GM12864 (cell line): ENCODE data around the gene RABEPK.
"Not testable (repeated sequence)": the region's sequence is repeated elsewhere in the genome, so short reads cannot be mapped to it uniquely, and the experiment has no call there.

Experiments used
- DNase-seq: peaks from one replicate; pipeline ENCODE4 v3.0.0-alpha.2; 2011; ENCODE audit warnings: low read depth
- H3K4me3 ChIP-seq: 2 replicates; pipeline ENCODE4 v1.5.1; 2011; ENCODE audit warnings: mild to moderate bottlenecking, low read depth, low read length, control low read depth
- TF ChIP-seq, protein P1 (sequence below): IDR thresholded peaks from 2 replicates; pipeline ENCODE4 v1.5.1; 2011; ENCODE audit warnings: low read depth, mild to moderate bottlenecking, moderate library complexity, low read length, control low read depth, inconsistent platforms; ENCODE audit errors: missing control alignments

RABEPK gene

DNA sequence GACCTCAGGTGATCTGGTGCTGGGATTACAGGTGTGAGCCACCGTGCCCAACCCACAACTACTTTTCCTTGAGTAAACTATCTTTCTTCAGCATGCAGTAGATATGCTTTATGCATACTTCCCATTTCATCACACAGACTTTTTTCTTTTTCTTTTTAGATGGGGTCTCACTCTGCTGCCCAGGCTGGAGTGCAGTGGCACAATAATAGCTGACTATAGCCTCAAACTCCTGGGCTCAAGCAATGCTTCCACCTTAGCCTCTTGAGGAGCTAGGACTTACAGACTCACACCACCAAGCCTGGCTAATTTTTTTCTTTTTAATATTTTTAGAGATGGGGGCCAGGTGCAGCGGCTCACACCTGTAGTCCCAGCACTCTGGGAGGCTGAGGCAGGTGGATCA lies 33.6 kb upstream of the RABEPK start:
- TF ChIP-seq, protein P1, sequence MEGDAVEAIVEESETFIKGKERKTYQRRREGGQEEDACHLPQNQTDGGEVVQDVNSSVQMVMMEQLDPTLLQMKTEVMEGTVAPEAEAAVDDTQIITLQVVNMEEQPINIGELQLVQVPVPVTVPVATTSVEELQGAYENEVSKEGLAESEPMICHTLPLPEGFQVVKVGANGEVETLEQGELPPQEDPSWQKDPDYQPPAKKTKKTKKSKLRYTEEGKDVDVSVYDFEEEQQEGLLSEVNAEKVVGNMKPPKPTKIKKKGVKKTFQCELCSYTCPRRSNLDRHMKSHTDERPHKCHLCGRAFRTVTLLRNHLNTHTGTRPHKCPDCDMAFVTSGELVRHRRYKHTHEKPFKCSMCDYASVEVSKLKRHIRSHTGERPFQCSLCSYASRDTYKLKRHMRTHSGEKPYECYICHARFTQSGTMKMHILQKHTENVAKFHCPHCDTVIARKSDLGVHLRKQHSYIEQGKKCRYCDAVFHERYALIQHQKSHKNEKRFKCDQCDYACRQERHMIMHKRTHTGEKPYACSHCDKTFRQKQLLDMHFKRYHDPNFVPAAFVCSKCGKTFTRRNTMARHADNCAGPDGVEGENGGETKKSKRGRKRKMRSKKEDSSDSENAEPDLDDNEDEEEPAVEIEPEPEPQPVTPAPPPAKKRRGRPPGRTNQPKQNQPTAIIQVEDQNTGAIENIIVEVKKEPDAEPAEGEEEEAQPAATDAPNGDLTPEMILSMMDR, result no peak
- no peak for DNase-seq
- no peak overlapping the region for H3K4me3 ChIP-seq

- no peak for DNase-seq
- H3K4me3 ChIP-seq, result no peak overlapping the region
- TF ChIP-seq, protein P1, result no peak
Measured at GRCh38 chr9:125169895-125170294, 30.4 kb upstream of the RABEPK start.

DNA sequence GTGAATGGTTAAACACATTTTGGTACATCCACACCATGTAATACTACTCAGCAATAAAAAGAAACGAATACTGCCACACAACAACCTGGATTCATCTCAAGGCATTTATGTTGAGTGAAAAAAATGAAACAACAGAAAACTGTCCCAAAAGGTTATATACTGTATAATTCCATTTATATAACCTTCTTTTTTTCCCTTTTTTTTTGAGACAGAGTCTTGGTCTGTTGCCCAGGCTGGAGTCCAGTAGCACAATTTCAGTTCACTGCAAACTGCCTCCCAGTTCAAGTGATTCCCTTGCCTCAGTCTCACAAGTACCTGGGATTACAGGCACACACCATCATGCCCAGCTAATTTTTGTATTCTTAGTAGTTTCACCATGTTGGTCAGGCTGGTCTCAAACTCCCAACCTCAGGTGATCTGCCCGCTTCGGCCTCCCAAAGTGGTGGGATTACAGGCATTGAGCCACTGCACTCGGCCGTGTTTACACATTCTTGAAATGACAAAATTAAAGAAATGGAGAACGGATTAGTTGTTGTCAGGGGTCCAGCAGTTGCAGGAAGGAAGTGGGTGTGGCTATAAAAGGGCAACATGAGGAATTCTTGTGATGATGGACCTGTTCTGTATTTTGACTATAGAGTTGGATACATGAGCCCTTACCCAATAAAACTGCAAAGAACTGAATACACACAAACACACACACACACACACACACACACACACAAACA lies 28.1 kb upstream of the RABEPK start:
- TF ChIP-seq, protein P1, result no peak
- DNase-seq, result no peak
- no peak overlapping the region for H3K4me3 ChIP-seq

DNA sequence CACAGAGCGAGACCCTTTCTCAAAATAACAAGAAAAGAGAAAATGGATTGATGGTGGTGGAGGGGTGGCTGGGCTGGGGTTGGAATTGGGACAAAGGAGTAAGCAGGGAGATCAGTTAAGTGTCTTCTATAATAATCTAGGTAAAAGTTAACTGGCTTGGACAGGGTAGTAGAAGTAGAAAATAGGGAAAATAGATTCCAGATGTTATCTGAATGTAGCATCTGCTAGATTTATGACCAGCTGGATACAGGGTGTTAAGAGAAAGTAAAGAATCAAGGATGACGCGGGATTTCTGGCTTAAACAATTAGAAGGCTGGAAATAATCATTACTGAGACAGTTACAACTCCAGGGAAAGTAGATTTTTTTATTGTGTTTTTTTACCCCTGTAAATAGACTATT lies 23.7 kb upstream of the RABEPK start:
- TF ChIP-seq, protein P1, result no peak
- DNase-seq, result no peak
- no peak overlapping the region for H3K4me3 ChIP-seq

DNA sequence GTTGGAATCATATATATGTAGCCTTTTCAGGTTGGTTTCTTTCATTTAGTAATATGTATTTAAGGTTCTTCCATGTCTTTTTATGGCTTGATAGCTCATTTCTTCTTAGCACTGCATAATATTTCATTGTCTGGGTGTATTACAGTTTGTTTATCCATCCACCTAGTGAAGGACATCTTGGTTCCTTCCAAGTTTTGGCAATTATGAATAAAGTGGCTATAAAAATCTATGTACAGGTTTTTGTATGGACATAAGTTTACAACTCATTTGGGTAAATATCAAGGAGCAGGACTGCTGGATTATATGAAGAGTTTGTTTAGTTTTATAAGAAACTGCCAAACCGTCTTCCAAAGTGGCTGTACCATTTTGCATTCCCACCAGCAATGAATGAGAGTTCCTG lies 22.5 kb upstream of the RABEPK start:
- H3K4me3 ChIP-seq, result no peak overlapping the region
- TF ChIP-seq, protein P1, result no peak
- DNase-seq, result no peak

DNA sequence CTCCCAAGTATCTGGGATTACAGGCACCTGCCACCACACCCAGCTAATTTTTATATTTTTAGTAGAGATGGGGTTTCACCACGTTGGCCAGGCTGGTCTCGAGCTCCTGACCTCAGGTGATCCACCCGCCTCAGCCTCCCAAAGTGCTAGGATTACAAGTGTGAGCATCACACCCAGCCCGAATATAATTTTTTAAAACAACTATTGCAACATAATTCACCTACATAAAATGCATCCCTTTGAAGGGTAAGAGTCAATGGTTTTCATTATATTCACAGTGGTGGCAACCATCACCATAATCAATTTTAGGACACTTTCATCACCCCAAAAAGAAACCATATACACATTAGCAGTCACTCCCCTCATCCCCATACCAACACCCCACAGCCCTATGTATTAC lies 20.6 kb upstream of the RABEPK start:
- DNase-seq, H3K4me3 ChIP-seq: not testable (repeated sequence)

- TF ChIP-seq, protein P1, result no peak
Measured at GRCh38 chr9:125180876-125181275, 19.5 kb upstream of the RABEPK start.

GRCh38 chr9:125181756-125182155 lies 18.6 kb upstream of the RABEPK start:
- not testable (repeated sequence) for DNase-seq, H3K4me3 ChIP-seq

More at GRCh38 chr9:125180876-125181275, 19.5 kb upstream of the RABEPK start:
- no peak for DNase-seq
- H3K4me3 ChIP-seq, result no peak overlapping the region
